Umbilical cord (tissue), 2 donors: ENCODE measurements around the gene LPCAT1. TPM values are rescaled to one million over a fixed set of nuclear protein-coding genes. Genes with fewer than 3 reads are reported as not detected.

Experiments
- DNase-seq: peaks from one replicate; pipeline ENCODE4 v3.0.0-alpha.2; 2015; ENCODE audit warnings: low spot score
- total RNA-seq: library from RNA; depleted of rRNA; stranded (reverse); fragments of >200 nt; gene quantifications from one replicate; pipeline ENCODE4 v1.2.3, GENCODE V29; 2014; ENCODE audit warnings: low replicate concordance; ENCODE audit not compliant: insufficient read depth

The LPCAT1 gene
- total RNA-seq, 1 donor from 2014 or later = 46.0 TPM

- DNase-seq = peak; percentile 37
These were observed 78.5 kb downstream of the LPCAT1 start, which contains the start of gene SLC6A3 for GRCh38 chr5:1445313-1445688. Gene SLC6A3, minus strand, starts transcription at chr5:1445440. Its CDS starts 2,243 bp downstream, at chr5:1443197.

DNA sequence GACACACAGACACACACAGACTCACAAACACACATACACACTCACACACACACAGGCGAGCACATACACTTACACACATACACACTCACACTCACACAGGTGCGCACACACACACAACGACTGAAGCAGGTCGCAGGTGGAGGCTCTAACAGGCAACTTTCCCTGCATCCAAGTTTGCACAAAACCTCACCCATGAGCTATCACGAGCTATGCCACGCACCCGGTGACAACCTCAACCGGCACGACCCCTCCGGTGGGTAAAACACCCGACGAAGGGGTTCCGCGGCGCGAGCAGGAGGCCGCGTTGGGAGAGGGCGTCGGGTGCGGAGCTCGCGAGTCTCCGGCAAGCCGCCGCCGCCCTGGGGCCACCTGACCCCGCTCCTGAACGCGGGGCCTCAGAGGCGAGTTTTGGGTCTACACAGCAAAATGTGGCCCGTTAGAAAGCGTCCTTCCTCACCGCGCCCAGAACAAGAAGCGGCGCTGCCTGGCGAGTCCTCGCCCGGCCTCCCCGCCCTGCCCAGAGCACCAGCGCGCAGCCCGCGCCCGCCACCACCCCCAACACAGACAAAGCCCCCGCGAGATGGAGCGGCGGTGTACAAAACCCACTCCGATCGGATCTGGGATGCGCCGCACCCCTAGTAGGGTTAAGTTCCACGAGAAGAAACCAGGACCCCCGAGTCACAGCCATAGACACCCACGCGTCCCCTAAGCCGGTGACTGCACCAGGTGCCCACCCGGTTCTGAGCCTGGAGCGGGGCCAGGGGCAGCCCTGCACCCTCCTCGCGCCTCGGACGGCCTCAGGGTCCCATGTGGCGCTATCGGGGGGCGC lies 79.2 kb downstream of the LPCAT1 start:
- no peak for DNase-seq

DNA sequence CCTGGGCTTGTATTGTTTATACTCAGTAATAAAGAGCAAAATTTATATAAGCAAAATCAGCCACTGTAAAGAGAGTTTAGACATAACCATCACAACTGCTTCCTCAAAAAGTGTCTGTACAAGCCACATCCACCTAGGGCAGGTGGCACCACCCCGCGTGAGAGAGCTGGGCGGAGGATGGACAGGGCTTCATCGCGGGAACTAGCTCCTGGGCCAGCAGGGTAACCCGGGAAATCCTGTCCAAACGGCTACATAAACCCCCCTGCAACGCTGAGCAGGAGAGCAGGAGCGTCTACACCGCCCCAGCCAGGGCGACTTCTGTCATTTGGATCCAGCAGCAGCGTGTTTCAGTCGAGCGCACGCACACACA lies 79.8 kb downstream of the LPCAT1 start:
- DNase-seq = no peak

- DNase-seq = no peak
These were observed 80.6 kb downstream of the LPCAT1 start for GRCh38 chr5:1443171-1443570.

- no peak for DNase-seq
These were observed 81.3 kb downstream of the LPCAT1 start for GRCh38 chr5:1442222-1443145.

DNA sequence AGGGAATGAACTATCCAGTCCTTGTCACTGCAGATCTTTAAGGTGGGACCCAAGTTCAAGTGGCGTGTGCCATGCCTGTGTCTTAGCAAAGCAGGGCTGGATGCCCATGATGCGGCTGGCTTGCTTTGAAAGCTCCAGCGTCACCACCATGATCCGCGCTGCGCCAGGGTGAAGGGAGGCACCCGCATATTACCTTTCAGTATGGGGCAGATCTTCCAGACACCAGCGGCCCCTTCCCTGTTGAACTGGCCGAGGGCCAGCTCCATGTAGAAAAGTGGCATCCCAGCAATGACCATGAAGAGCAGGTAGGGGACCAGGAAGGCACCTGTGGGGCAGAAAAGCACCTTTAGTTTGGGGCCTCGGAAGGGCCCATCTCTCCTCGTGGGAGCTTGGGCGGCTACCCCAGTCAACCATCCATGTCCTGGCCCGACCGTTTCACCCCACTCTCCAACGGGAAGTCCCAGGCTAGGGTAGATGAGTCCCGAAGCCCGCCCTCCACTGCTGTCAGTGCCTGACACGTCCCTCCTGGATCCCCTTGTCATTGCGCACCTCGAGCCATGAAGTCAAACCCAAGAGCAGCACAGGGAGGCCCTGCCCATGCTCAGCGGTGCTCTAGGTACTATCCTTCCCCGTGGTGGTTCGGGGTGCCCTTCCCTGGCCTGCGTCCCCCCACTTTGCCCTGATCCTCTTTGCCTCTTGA lies 82.4 kb downstream of the LPCAT1 start:
- DNase-seq = no peak

DNA sequence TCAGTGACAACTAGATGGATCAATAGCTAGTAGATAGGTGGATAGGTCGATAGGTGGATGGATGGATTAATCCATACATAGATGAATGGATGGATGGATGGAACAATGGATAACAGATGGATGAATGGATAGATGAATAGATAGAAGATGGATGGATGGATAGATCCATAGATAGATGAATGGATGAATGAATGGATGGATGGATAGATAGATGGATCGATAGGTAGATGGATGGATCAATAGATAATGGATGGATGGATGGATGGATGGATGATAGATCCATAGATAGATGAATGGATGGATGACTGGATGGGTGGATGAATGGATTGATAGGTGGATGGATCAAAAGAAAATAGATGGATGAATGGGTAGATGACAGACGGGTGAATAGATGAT lies 83.7 kb downstream of the LPCAT1 start:
- DNase-seq = no peak

- DNase-seq = no peak
These were observed 84.2 kb downstream of the LPCAT1 start for GRCh38 chr5:1439388-1440097.

DNA sequence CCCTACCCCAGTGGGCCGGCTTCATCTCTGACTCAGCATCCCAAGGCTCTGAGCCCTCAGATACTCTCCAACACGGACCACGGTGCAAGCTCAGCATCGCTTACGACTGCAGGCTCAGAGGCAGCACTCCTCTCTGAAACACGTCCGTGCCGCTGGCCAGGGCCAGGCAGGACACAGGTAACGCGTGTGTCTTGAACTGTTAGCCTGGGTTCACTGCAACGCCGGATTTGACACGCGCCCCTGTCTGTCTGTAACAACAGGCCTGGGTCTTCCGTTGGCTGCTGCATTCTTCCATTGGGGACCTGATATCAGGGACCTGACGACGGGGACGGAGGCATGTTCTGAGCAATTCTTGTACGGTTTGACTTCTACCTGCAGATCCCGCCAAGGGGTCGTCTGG lies 84.9 kb downstream of the LPCAT1 start:
- DNase-seq = no peak

GRCh38 chr5:1437876-1438559 lies 85.7 kb downstream of the LPCAT1 start:
- no peak for DNase-seq

DNA sequence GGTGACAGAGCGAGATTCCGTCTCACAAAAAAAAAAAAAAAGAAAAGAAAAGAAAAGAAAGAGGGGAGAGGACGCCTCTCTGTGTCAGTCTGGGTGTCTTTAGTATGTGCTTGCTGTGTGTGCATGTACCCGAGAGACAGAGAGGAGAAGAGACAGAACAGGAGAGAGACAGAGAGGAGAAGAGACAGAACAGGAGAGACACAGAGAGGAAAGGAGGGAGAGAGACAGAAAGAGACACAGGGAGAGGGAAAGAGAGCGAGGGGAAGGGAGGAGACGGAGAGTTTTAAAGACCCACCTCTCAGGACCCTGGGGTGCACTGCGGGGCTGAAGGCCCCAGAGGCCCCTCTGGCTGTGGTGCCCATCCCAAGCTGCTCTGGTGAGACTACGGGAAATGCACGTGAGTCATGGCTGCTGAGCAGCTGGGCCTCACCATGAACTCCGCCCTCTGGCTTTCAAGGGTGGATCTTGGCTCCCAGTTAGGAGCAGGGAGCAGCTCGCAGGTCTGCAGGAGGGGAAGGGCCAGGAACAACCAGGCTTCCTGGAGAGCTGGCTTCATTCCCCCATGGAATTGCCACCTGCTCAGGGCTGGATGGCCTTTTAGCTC lies 86.4 kb downstream of the LPCAT1 start:
- peak; percentile 50 for DNase-seq

DNA sequence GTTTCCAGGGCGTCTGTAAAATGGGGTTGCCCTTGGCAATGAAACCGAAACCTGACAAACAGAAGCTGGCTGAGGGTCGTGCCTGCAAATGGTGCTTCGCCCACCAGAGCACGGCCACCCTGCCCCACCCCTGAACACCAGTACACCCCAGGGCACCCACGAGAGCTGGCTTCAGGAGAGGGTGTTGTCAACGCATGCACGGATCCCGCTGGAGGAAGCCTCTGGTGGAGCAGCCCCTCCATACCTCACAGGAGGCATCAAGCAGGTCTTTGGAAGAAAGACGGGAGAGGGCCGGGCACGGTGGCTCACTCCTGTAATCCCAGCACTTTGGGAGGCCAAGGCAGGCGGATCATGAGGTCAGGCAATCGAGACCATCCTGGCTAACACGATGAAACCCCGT lies 87.1 kb downstream of the LPCAT1 start:
- no peak for DNase-seq

DNA sequence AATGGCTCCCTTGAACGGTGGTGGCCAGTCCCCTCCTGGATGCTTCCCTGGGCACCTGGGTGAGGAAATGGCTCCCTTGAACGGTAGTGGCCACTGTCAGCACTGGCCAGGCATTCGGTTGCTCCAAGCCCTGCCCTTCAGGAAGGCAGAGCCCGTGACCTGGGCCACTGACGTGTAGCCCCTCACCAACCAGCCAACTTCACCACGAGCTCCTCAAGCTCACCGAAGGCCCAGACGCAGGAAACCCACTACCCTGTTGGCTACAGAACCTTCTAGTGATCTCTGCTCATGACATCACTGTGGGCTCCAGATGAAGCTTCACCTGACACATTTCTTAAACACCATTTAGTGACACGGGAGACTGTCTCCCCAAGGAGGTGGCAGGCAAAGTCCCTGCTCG lies 87.7 kb downstream of the LPCAT1 start:
- DNase-seq = no peak

- DNase-seq = no peak
These were observed 88.4 kb downstream of the LPCAT1 start for GRCh38 chr5:1435369-1435768.

GRCh38 chr5:1432296-1432695 lies 91.5 kb downstream of the LPCAT1 start:
- DNase-seq = no peak

DNA sequence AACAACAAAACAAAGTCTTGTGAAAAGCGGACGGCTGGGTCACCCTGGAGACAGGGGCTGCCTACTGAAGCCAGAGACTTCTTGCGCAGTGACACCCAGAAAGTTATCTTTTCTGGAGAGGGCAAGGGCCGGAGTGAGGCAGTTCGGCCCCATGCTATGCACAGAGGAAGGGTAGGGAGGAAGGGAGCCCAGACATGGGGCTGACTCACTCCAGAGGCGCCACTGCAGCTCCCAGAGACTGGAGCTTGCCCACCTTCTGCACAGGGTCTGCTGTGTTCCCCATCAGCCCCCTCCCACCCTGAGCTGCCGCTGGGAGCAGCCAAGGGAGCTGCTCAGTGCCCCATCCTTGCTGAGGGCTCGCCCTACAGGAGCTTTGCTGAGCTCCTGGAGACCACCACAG lies 91.9 kb downstream of the LPCAT1 start:
- DNase-seq = no peak

GRCh38 chr5:1431021-1431811 lies 92.5 kb downstream of the LPCAT1 start:
- no peak for DNase-seq

- no peak for DNase-seq
These were observed 93.5 kb downstream of the LPCAT1 start for GRCh38 chr5:1430121-1430795.

GRCh38 chr5:1429496-1429895 lies 94.3 kb downstream of the LPCAT1 start:
- DNase-seq = no peak
